CD4-positive, alpha-beta T cell treated with Interferon gamma for 1 hour (primary cell): Measurements from ENCODE around the gene SPAG5.
A peak's percentile ranks its signal among the peaks of the same experiment; 100 is the strongest.

ENCODE experiments used
- DNase-seq: peaks from one replicate; pipeline ENCODE4 v3.0.0-alpha.2; 2020

The SPAG5 gene

GRCh38 chr17:28572259-28573039 is 26.4 kb downstream of the SPAG5 start:
- no peak for DNase-seq

- DNase-seq = peak; percentile 87
These were observed 27.3 kb downstream of the SPAG5 start, which contains the start of gene PIGS for GRCh38 chr17:28571361-28572122. TSS of gene PIGS (minus strand) at chr17:28571524. CDS start at chr17:28571496, 28 bp downstream.

- DNase-seq = peak; percentile 43
These were observed 28.0 kb downstream of the SPAG5 start for GRCh38 chr17:28570716-28571360.

GRCh38 chr17:28569446-28569845 is 29.4 kb downstream of the SPAG5 start:
- no peak for DNase-seq

- DNase-seq = no peak
These were observed 31.2 kb downstream of the SPAG5 start for GRCh38 chr17:28567604-28568003.

GRCh38 chr17:28563475-28563874 is 35.4 kb downstream of the SPAG5 start:
- DNase-seq = no peak

GRCh38 chr17:28555022-28555421 is 43.8 kb downstream of the SPAG5 start:
- DNase-seq = no peak

GRCh38 chr17:28554565-28554964 is 44.3 kb downstream of the SPAG5 start:
- no peak for DNase-seq

GRCh38 chr17:28553000-28553505 is 45.8 kb downstream of the SPAG5 start:
- no peak for DNase-seq

GRCh38 chr17:28552176-28552999 is 46.4 kb downstream of the SPAG5 start, which contains the start of gene UNC119:
TSS of gene UNC119 (minus strand) at chr17:28552624. CDS start at chr17:28552557, 67 bp downstream.
- peak; percentile 72 for DNase-seq

- no peak for DNase-seq
These were observed 47.2 kb downstream of the SPAG5 start for GRCh38 chr17:28551421-28552175.

GRCh38 chr17:28550858-28551257 is 48.0 kb downstream of the SPAG5 start:
- DNase-seq = no peak

GRCh38 chr17:28549236-28550132 is 49.3 kb downstream of the SPAG5 start:
- DNase-seq = peak; percentile 81

GRCh38 chr17:28548417-28549130 is 50.3 kb downstream of the SPAG5 start:
- DNase-seq = no peak

- DNase-seq = peak; percentile 72
These were observed 51.0 kb downstream of the SPAG5 start for GRCh38 chr17:28547623-28548416.

GRCh38 chr17:28547096-28547622 is 51.7 kb downstream of the SPAG5 start:
- no peak for DNase-seq

GRCh38 chr17:28545787-28546415 is 52.9 kb downstream of the SPAG5 start:
- no peak for DNase-seq

GRCh38 chr17:28545141-28545503 is 53.7 kb downstream of the SPAG5 start:
- DNase-seq = no peak
